ENCODE measurements around the gene GLI3. TPM values are rescaled to one million over a fixed set of nuclear protein-coding genes. Genes with fewer than 3 reads are reported as not detected.

GLI3 gene
- total RNA-seq, 1 experiment from 2014 or later = 23.1 TPM

GRCh38 chr7:42135728-42136127 is 101.3 kb downstream of the GLI3 start:
- ChIA-PET CTCF (interaction anchor here (0.7 to 0.9 kb wide), 2 partner anchors 555 to 1128 kb away, joined by 3 read pairs; no protein-coding TSS in a partner anchor), POLR2A (no interaction called here)
- no TSS peak for BruUV-seq (replicated peaks)
- Mint-ChIP-seq H3K9me3 (ENCODE audit: unreplicated experiment) (no peaks in the 10 kb centered on the region), H3K4me1 (ENCODE audit: insufficient read depth, unreplicated experiment) (peaks cover 28% of the 10 kb centered on the region), H3K4me3 (ENCODE audit: unreplicated experiment) (no peak overlapping the region), H3K27me3 (ENCODE audit: insufficient read depth, unreplicated experiment) (no peaks in the 10 kb centered on the region), H3K36me3 (ENCODE audit: insufficient read depth, unreplicated experiment) (peaks cover 25% of the 10 kb centered on the region), H3K27ac (ENCODE audit: low read depth, unreplicated experiment) (no peak overlapping the region)
- DNase-seq (ENCODE audit: unreplicated experiment) = no peak
- intact Hi-C loops (cut with micrococcal nuclease) = no loop called here
- TF ChIP-seq CTCF (IDR thresholded peaks at IDR 0.05; ENCODE audit: unreplicated experiment) = no peak

- Mint-ChIP-seq H3K4me3 (ENCODE audit: unreplicated experiment) (no peak overlapping the region), H3K27me3 (ENCODE audit: insufficient read depth, unreplicated experiment) (no peaks in the 10 kb centered on the region), H3K27ac (ENCODE audit: low read depth, unreplicated experiment) (no peak overlapping the region), H3K4me1 (ENCODE audit: insufficient read depth, unreplicated experiment) (peaks cover 28% of the 10 kb centered on the region), H3K36me3 (ENCODE audit: insufficient read depth, unreplicated experiment) (peaks cover 18% of the 10 kb centered on the region), H3K9me3 (ENCODE audit: unreplicated experiment) (no peaks in the 10 kb centered on the region)
- intact Hi-C loops (cut with micrococcal nuclease) = no loop called here
- TF ChIP-seq CTCF (IDR thresholded peaks at IDR 0.05; ENCODE audit: unreplicated experiment) = no peak
- CTCF ChIA-PET = interaction anchor here (0.7 to 1.0 kb wide), 4 partner anchors 14 to 872 kb away, joined by 3 read pairs; no protein-coding TSS in a partner anchor
- no peak for DNase-seq (ENCODE audit: unreplicated experiment)
- no TSS peak for BruUV-seq (replicated peaks)
- POLR2A ChIA-PET = interaction anchor here (0.6 to 1.4 kb wide), 3 partner anchors 11 to 39 kb away, joined by 3 to 4 read pairs (median 3); no protein-coding TSS in a partner anchor
Measured at GRCh38 chr7:42134276-42134876, 102.6 kb downstream of the GLI3 start.

- Mint-ChIP-seq H3K9me3 (ENCODE audit: unreplicated experiment) (no peaks in the 10 kb centered on the region), H3K27ac (ENCODE audit: low read depth, unreplicated experiment) (no peak overlapping the region), H3K4me3 (ENCODE audit: unreplicated experiment) (no peak overlapping the region), H3K27me3 (ENCODE audit: insufficient read depth, unreplicated experiment) (no peaks in the 10 kb centered on the region), H3K36me3 (ENCODE audit: insufficient read depth, unreplicated experiment) (peaks cover 17% of the 10 kb centered on the region), H3K4me1 (ENCODE audit: insufficient read depth, unreplicated experiment) (peaks cover 22% of the 10 kb centered on the region)
- TF ChIP-seq CTCF (IDR thresholded peaks at IDR 0.05; ENCODE audit: unreplicated experiment) = no peak
- no peak for DNase-seq (ENCODE audit: unreplicated experiment)
- ChIA-PET POLR2A (interaction anchor here (0.7 to 1.4 kb wide), 3 partner anchors 10 to 1999 kb away, joined by 3 read pairs; partner anchors contain the start of genes MPLKIP and SUGCT), CTCF (interaction anchor here (0.6 to 0.8 kb wide), 5 partner anchors 55 to 873 kb away, joined by 3 to 5 read pairs (median 3); no protein-coding TSS in a partner anchor)
- intact Hi-C loops (cut with micrococcal nuclease) = no loop called here
- no TSS peak for BruUV-seq (replicated peaks)
Measured at GRCh38 chr7:42133321-42133720, 103.7 kb downstream of the GLI3 start.

- ChIA-PET POLR2A (interaction anchor here (0.7 kb wide), 2 partner anchors 20 to 92 kb away, joined by 4 to 5 read pairs; no protein-coding TSS in a partner anchor), CTCF (interaction anchor here (0.7 to 2.5 kb wide), 4 partner anchors 8 to 562 kb away, joined by 3 to 9 read pairs (median 6); no protein-coding TSS in a partner anchor)
- H3K27me3 Mint-ChIP-seq (ENCODE audit: insufficient read depth, unreplicated experiment) = no peaks in the 10 kb centered on the region
- H3K4me1 Mint-ChIP-seq (ENCODE audit: insufficient read depth, unreplicated experiment) = peaks cover 8% of the 10 kb centered on the region
- H3K27ac Mint-ChIP-seq (ENCODE audit: low read depth, unreplicated experiment) = no peak overlapping the region
- peak; percentile 27 for TF ChIP-seq CTCF (IDR thresholded peaks at IDR 0.05; ENCODE audit: unreplicated experiment)
- H3K36me3 Mint-ChIP-seq (ENCODE audit: insufficient read depth, unreplicated experiment) = no peaks in the 10 kb centered on the region
- H3K9me3 Mint-ChIP-seq (ENCODE audit: unreplicated experiment) = no peaks in the 10 kb centered on the region
- intact Hi-C loops (cut with micrococcal nuclease) = loop anchor here (2.0 to 5.0 kb wide), 2 partner anchors 108 to 564 kb away; partner anchors contain the start of gene GLI3
- no TSS peak for BruUV-seq (replicated peaks)
- DNase-seq (ENCODE audit: unreplicated experiment) = peak; percentile 33
- no peak overlapping the region for H3K4me3 Mint-ChIP-seq (ENCODE audit: unreplicated experiment)
Measured at GRCh38 chr7:42128703-42129102, 108.3 kb downstream of the GLI3 start.

Measured in MCF 10A (cell line).